ENCODE results near the gene PAEP. TPM values are rescaled to one million over a fixed set of nuclear protein-coding genes. Genes with fewer than 3 reads are reported as not detected.
A peak's percentile ranks its signal among the peaks of the same experiment; 100 is the strongest.

PAEP gene
- total RNA-seq, 1 experiment from 2014 or later: not detected

- H3K27ac ChIP-seq (ENCODE audit: low read length): no peak overlapping the region
- intact Hi-C loops (cut with micrococcal nuclease; ENCODE audit: unreplicated experiment) (no loop called here), in situ Hi-C loops (cut with HindIII; ENCODE audit: low pct_unique_long_range_greater_than_20kb, low sequenced_read_pairs) (no loop called here)
- ChIA-PET CTCF (no interaction called here), POLR2A (no interaction called here)
- DNase-seq (ENCODE audit: low read depth, low spot score) (no peak), ATAC-seq (no peak; the same call in 1 of the 2 replicates)
- TF ChIP-seq, protein P1, sequence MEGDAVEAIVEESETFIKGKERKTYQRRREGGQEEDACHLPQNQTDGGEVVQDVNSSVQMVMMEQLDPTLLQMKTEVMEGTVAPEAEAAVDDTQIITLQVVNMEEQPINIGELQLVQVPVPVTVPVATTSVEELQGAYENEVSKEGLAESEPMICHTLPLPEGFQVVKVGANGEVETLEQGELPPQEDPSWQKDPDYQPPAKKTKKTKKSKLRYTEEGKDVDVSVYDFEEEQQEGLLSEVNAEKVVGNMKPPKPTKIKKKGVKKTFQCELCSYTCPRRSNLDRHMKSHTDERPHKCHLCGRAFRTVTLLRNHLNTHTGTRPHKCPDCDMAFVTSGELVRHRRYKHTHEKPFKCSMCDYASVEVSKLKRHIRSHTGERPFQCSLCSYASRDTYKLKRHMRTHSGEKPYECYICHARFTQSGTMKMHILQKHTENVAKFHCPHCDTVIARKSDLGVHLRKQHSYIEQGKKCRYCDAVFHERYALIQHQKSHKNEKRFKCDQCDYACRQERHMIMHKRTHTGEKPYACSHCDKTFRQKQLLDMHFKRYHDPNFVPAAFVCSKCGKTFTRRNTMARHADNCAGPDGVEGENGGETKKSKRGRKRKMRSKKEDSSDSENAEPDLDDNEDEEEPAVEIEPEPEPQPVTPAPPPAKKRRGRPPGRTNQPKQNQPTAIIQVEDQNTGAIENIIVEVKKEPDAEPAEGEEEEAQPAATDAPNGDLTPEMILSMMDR (IDR thresholded peaks at IDR 0.05): no peak
- TF ChIP-seq REST (IDR thresholded peaks at IDR 0.05; ENCODE audit: insufficient read depth in 1 of 2, low read depth in 2 of 2, low read length in 1 of 2) (no peak), SIN3A (IDR thresholded peaks at IDR 0.05; ENCODE audit: borderline replicate concordance, insufficient read depth, low read depth, low read length) (no peak), TCF7L2 (IDR thresholded peaks at IDR 0.05; ENCODE audit: low read depth, low read length) (no peak), POLR2AphosphoS5 (IDR thresholded peaks at IDR 0.05; ENCODE audit: low read depth, low read length) (no peak)
- H3K4me3 ChIP-seq (ENCODE audit: low read depth in 2 of 2, low read length in 2 of 2): no peak overlapping the region
- no peaks in the 10 kb centered on the region for H3K27me3 ChIP-seq (ENCODE audit: control insufficient read depth, insufficient read depth, low read length)
- no peaks in the 10 kb centered on the region for H3K9me3 ChIP-seq (ENCODE audit: control insufficient read depth, insufficient read depth, low read depth, low read length)
- no peaks in the 10 kb centered on the region for H3K4me1 ChIP-seq (ENCODE audit: control insufficient read depth, insufficient read depth, low read length)
- H3K36me3 ChIP-seq (ENCODE audit: control insufficient read depth, insufficient read depth, low read length): no peaks in the 10 kb centered on the region
- no TSS peak for BruUV-seq (replicated peaks)
These were observed 37.9 kb upstream of the PAEP start for GRCh38 chr9:135523521-135524129.

GRCh38 chr9:135524130-135524861 is 37.3 kb upstream of the PAEP start:
- ATAC-seq: peak; percentile 32; the same call in 1 of the 2 replicates
- no peaks in the 10 kb centered on the region for H3K9me3 ChIP-seq (ENCODE audit: control insufficient read depth, insufficient read depth, low read depth, low read length)

More at GRCh38 chr9:135524130-135524861, 37.3 kb upstream of the PAEP start:
- DNase-seq (ENCODE audit: low read depth, low spot score): no peak
- H3K27me3 ChIP-seq (ENCODE audit: control insufficient read depth, insufficient read depth, low read length): no peaks in the 10 kb centered on the region
- POLR2A ChIA-PET: no interaction called here
- H3K4me3 ChIP-seq (ENCODE audit: low read depth in 2 of 2, low read length in 2 of 2): no peak overlapping the region
- TF ChIP-seq, protein P1 (IDR thresholded peaks at IDR 0.05): no peak
- TF ChIP-seq REST (IDR thresholded peaks at IDR 0.05; ENCODE audit: insufficient read depth in 1 of 2, low read depth in 2 of 2, low read length in 1 of 2) (no peak), SIN3A (IDR thresholded peaks at IDR 0.05; ENCODE audit: borderline replicate concordance, insufficient read depth, low read depth, low read length) (no peak), TCF7L2 (IDR thresholded peaks at IDR 0.05; ENCODE audit: low read depth, low read length) (no peak), POLR2AphosphoS5 (IDR thresholded peaks at IDR 0.05; ENCODE audit: low read depth, low read length) (no peak)
- no peaks in the 10 kb centered on the region for H3K36me3 ChIP-seq (ENCODE audit: control insufficient read depth, insufficient read depth, low read length)
- H3K27ac ChIP-seq (ENCODE audit: low read length): no peak overlapping the region
- no TSS peak for BruUV-seq (replicated peaks)
- no peaks in the 10 kb centered on the region for H3K4me1 ChIP-seq (ENCODE audit: control insufficient read depth, insufficient read depth, low read length)
- in situ Hi-C loops (cut with HindIII; ENCODE audit: low pct_unique_long_range_greater_than_20kb, low sequenced_read_pairs): no loop called here
- CTCF ChIA-PET: no interaction called here
- intact Hi-C loops (cut with micrococcal nuclease; ENCODE audit: unreplicated experiment): no loop called here

All from Panc1 (cell line).